Endothelial cell of hepatic sinusoid (primary cell): ENCODE measurements around the gene NT5C2.
"Not testable (repeated sequence)": the region's sequence is repeated elsewhere in the genome, so short reads cannot be mapped to it uniquely, and the experiment has no call there.

Source experiments
- in situ Hi-C: cut with HindIII; loops from 2 replicates; pipeline ENCODE4 v1.10.0; 2017; ENCODE audit warnings: low sequenced_read_pairs

NT5C2 gene

GRCh38 chr10:103193107-103193819 is at the start of gene NT5C2:
TSS of gene NT5C2 (minus strand) at chr10:103193272. CDS start at chr10:103174958, 18,314 bp downstream.
- in situ Hi-C loops, result loop anchor here (5.0 kb wide), 3 partner anchors 41 to 86 kb away; no protein-coding TSS in a partner anchor

- in situ Hi-C loops, result loop anchor here (5.0 kb wide), 1 partner anchor 49 kb away; the partner anchor contains the start of gene NT5C2
Measured at GRCh38 chr10:103241262-103242011, 48.4 kb upstream of the NT5C2 start.

GRCh38 chr10:103238506-103239252 is 45.6 kb upstream of the NT5C2 start:
- in situ Hi-C loops, result no loop called here

- in situ Hi-C loops, result no loop called here
Measured at GRCh38 chr10:103235775-103236174, 42.7 kb upstream of the NT5C2 start.

- in situ Hi-C loops, result no loop called here
Measured at GRCh38 chr10:103232772-103233488, 39.9 kb upstream of the NT5C2 start.

- in situ Hi-C loops, result no loop called here
Measured at GRCh38 chr10:103232131-103232673, 39.1 kb upstream of the NT5C2 start.

GRCh38 chr10:103231047-103231551 is 38.0 kb upstream of the NT5C2 start:
- in situ Hi-C loops, result no loop called here

- in situ Hi-C loops, result no loop called here
Measured at GRCh38 chr10:103227416-103227815, 34.3 kb upstream of the NT5C2 start.

- in situ Hi-C loops, result no loop called here
Measured at GRCh38 chr10:103225939-103226338, 32.9 kb upstream of the NT5C2 start.

GRCh38 chr10:103224721-103225120 is 31.6 kb upstream of the NT5C2 start:
- in situ Hi-C loops, result not testable (repeated sequence)

GRCh38 chr10:103224133-103224532 is 31.1 kb upstream of the NT5C2 start:
- in situ Hi-C loops, result no loop called here

- in situ Hi-C loops, result not testable (repeated sequence)
Measured at GRCh38 chr10:103216362-103216761, 23.3 kb upstream of the NT5C2 start.

GRCh38 chr10:103215601-103216000 is 22.5 kb upstream of the NT5C2 start:
- in situ Hi-C loops, result no loop called here

- in situ Hi-C loops, result not testable (repeated sequence)
Measured at GRCh38 chr10:103210262-103210661, 17.2 kb upstream of the NT5C2 start.

GRCh38 chr10:103207643-103208042 is 14.6 kb upstream of the NT5C2 start:
- in situ Hi-C loops, result not testable (repeated sequence)

- in situ Hi-C loops, result no loop called here
Measured at GRCh38 chr10:103207141-103207540, 14.1 kb upstream of the NT5C2 start.

- in situ Hi-C loops, result not testable (repeated sequence)
Measured at GRCh38 chr10:103206715-103207114, 13.6 kb upstream of the NT5C2 start.

GRCh38 chr10:103205401-103205800 is 12.3 kb upstream of the NT5C2 start:
- in situ Hi-C loops, result not testable (repeated sequence)

- in situ Hi-C loops, result no loop called here
Measured at GRCh38 chr10:103204353-103205255, 11.5 kb upstream of the NT5C2 start.
